ENCODE measurements around the gene PIK3C2A. TPM values are rescaled to one million over a fixed set of nuclear protein-coding genes. Genes with fewer than 3 reads are reported as not detected.

PIK3C2A gene
- total and polyA plus RNA-seq, 4 donors: 8.2 to 89.9 (median 13.7) TPM

- Histone ChIP-seq H3K4me3 (ENCODE audit: low read depth in 1 of 3, low read length in 3 of 3) (no peak overlapping the region), H3K36me3 (ENCODE audit: control insufficient read depth in 4 of 4, insufficient read depth in 3 of 4, low read depth in 1 of 4, low read length in 3 of 4) (peaks cover 0 to 5% (median 2%) of the 10 kb centered on the region in 4 donors), H3K4me1 (ENCODE audit: control insufficient read depth in 4 of 4, insufficient read depth in 4 of 4, low read length in 3 of 4) (peaks cover 0 to 2% (median 0%) of the 10 kb centered on the region in 4 donors), H3K27ac (ENCODE audit: low read depth in 1 of 2, low read length in 2 of 2) (no peak overlapping the region), H3K27me3 (ENCODE audit: control insufficient read depth in 4 of 4, insufficient read depth in 4 of 4, low read length in 3 of 4) (no peaks in the 10 kb centered on the region), H3K9me3 (ENCODE audit: control insufficient read depth in 4 of 4, low read length in 3 of 4) (no peaks in the 10 kb centered on the region), H3K9ac (ENCODE audit: low read depth in 1 of 2, low read length in 2 of 2) (no peak overlapping the region)
- DNase-seq (ENCODE audit: low spot score): no peak
- 92% methylated on average over 2 of the region's 2 CpGs for WGBS
- TF ChIP-seq CTCF (IDR thresholded peaks at IDR 0.05; ENCODE audit: low read depth, low read length, missing input control) (no peak), MAX (IDR thresholded peaks at IDR 0.05) (no peak), HNF4A (conservative IDR thresholded peaks at IDR 0.05) (no peak), TAF1 (conservative IDR thresholded peaks at IDR 0.05) (no peak), NR2F2 (IDR thresholded peaks at IDR 0.05) (no peak), SP1 (IDR thresholded peaks at IDR 0.05) (no peak), FOXA1 (IDR thresholded peaks at IDR 0.05) (no peak), HNF4G (IDR thresholded peaks at IDR 0.05) (no peak), ATF3 (IDR thresholded peaks at IDR 0.05) (no peak), RAD21 (IDR thresholded peaks at IDR 0.05) (no peak), EGR1 (IDR thresholded peaks at IDR 0.05; ENCODE audit: low read depth in 2 of 2) (no peak), GABPA (IDR thresholded peaks at IDR 0.05 in 1 of 2, conservative IDR thresholded peaks at IDR 0.05 in 1 of 2) (no peak), RXRA (IDR thresholded peaks at IDR 0.05) (no peak)
Measured at GRCh38 chr11:17188675-17189074, 19.1 kb downstream of the PIK3C2A start.

- TF ChIP-seq FOXA1 (IDR thresholded peaks at IDR 0.05) (no peak), REST (IDR thresholded peaks at IDR 0.05) (no peak), RXRA (IDR thresholded peaks at IDR 0.05) (no peak), HNF4A (conservative IDR thresholded peaks at IDR 0.05) (no peak), CTCF (IDR thresholded peaks at IDR 0.05; ENCODE audit: low read depth, low read length, missing input control) (no peak), MAX (IDR thresholded peaks at IDR 0.05) (no peak), RAD21 (IDR thresholded peaks at IDR 0.05) (no peak), ZBTB33 (IDR thresholded peaks at IDR 0.05) (no peak), GABPA (IDR thresholded peaks at IDR 0.05 in 1 of 2, conservative IDR thresholded peaks at IDR 0.05 in 1 of 2) (no peak), EGR1 (IDR thresholded peaks at IDR 0.05; ENCODE audit: low read depth in 2 of 2) (no peak), NR2F2 (IDR thresholded peaks at IDR 0.05) (no peak)
- peaks cover 0 to 2% (median 0%) of the 10 kb centered on the region in 4 donors for H3K4me1 ChIP-seq (ENCODE audit: control insufficient read depth in 4 of 4, insufficient read depth in 4 of 4, low read length in 3 of 4)
- no peak for DNase-seq (ENCODE audit: low spot score)
- no peaks in the 10 kb centered on the region for H3K9me3 ChIP-seq (ENCODE audit: control insufficient read depth in 4 of 4, low read length in 3 of 4)
- H3K4me3 ChIP-seq (ENCODE audit: low read depth in 1 of 3, low read length in 3 of 3): no peak overlapping the region
- H3K36me3 ChIP-seq (ENCODE audit: control insufficient read depth in 4 of 4, insufficient read depth in 3 of 4, low read depth in 1 of 4, low read length in 3 of 4): no peaks in the 10 kb centered on the region
- H3K27ac ChIP-seq (ENCODE audit: low read depth in 1 of 2, low read length in 2 of 2): no peak overlapping the region
- no peaks in the 10 kb centered on the region for H3K27me3 ChIP-seq (ENCODE audit: control insufficient read depth in 4 of 4, insufficient read depth in 4 of 4, low read length in 3 of 4)
- WGBS: 97% methylated on average over 3 of the region's 3 CpGs
- H3K9ac ChIP-seq (ENCODE audit: low read depth in 1 of 2, low read length in 2 of 2): no peak overlapping the region
Measured at GRCh38 chr11:17186932-17187692, 20.7 kb downstream of the PIK3C2A start.

Measured in liver (tissue), 9 donors.